Fibroblast of skin of left biceps (primary cell): ENCODE data around the gene ZFY.
"Not testable (repeated sequence)": the region's sequence is repeated elsewhere in the genome, so short reads cannot be mapped to it uniquely, and the experiment has no call there.

Experiments
- DNase-seq, 2 experiments: peaks; one replicate each; pipeline ENCODE4 v3.0.0-alpha.2; 2013; ENCODE audit warnings: low read depth in 2 of 2

The ZFY gene

GRCh38 chrY:2973110-2973751 lies 38.0 kb downstream of the ZFY start:
- DNase-seq, result no peak

DNA sequence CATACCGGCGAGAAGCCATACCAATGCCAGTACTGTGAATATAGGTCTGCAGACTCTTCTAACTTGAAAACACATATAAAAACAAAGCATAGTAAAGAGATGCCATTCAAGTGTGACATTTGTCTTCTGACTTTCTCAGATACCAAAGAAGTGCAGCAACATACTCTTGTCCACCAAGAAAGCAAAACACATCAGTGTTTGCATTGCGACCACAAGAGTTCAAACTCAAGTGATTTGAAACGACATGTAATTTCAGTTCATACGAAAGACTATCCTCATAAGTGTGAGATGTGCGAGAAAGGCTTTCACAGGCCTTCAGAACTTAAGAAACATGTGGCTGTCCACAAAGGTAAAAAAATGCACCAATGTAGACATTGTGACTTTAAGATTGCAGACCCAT lies 44.1 kb downstream of the ZFY start:
- DNase-seq, result no peak

- DNase-seq, result no peak
Observed at GRCh38 chrY:2984491-2984890, 49.3 kb downstream of the ZFY start.

DNA sequence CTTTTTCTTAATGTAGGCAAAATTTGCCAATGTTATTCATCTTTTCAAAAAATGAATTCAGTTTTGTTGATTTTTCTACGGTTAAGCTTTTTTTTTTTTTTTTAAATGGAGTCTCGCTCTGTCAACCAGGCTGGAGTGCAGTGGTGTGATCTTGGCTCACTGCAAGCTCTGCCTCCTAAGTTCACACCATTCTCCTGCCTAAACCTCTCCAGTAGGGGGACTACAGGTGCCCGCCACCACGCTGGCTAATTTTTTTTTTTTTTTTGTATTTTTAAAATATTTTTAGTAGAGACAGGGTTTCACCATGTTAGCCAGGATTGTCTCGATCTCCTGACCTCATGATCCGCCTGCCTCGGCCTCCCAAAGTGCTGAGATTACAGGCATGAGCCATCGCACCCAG lies 52.0 kb downstream of the ZFY start:
- not testable (repeated sequence) for DNase-seq

DNA sequence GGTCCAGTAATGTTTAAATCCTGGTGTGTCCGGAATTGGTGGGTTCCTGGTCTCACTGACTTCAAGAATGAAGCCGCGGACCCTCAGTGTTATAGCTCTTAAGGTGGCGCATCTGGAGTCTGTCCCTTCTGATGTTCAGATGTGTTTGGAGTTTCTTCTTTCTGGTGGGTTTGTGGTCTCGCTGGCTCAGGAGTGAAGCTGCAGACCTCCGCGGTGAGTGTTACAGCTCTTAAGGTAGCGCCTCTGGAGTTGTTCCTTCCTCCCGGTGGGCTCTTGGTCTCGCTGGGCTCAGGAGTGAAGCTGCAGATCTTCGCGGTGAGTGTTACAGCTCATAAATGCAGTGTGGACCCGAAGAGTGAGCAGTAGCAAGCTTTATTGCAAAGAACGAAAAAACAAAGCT lies 62.2 kb downstream of the ZFY start:
- DNase-seq, result not testable (repeated sequence)

DNA sequence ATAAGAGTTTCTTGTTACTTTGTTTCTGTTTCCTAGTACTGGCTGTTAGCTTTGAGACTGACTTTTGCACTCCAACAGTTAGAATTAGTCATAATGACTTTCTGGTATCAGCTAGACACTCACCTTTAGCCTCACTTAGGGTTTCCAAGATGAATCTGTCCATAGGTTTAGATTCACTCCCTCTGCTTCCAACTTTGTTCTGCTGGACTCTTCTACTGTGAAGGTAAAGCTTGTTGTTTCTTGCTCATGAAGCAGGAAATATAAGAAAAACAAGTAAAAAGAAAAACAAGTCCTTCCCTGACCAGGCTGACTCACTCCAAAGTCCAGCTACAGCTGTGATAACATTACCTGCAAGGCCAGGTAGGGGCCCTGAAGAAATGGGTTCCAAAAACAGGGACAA lies 67.0 kb downstream of the ZFY start:
- DNase-seq, result no peak

DNA sequence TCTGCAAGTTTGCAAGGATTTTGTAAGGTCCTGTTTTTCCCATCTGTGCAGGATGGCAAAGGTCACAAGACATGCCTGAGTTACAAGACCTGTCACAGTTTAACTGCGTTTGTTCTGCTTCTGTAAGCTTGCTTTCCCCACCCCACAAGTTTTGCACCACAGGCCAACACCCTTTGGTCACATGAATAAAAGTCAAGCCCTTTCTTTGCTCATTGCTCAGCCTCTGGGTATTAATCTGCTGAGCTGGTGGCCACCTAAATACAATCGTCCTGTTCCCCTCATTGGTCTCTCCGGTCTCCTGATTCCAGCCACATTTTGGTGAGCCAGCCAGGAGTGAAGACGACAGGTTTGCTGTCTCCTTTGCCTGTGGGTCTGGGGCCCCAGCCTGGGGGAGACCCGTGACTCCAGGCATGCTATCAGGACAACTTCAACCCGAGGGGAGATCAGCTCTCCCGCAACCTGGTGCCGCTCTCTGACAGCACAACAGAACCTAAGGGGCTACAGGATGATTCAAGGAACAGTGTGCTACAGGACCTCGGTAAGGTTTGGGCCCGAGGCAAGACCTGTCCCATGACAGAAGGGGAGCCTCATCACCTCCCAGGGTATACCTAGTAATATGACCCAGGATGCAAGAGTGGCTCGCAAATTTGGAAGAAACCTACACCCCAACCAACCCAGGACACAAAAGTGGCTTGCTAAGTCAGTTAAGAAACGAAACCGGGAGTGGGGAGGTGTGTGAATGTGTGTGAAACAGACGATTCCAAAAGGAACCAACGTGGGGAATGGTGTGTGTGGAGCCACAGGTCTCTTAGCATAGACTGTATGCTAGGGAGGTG lies 67.7 kb downstream of the ZFY start:
- no peak for DNase-seq

GRCh38 chrY:3003516-3003830 lies 68.3 kb downstream of the ZFY start:
- DNase-seq, result no peak

GRCh38 chrY:3003846-3004245 lies 68.7 kb downstream of the ZFY start:
- DNase-seq, result no peak

- DNase-seq, result not testable (repeated sequence)
Observed at GRCh38 chrY:3006031-3006430, 70.8 kb downstream of the ZFY start.

GRCh38 chrY:3007967-3008366 lies 72.8 kb downstream of the ZFY start:
- DNase-seq, result no peak

GRCh38 chrY:3012226-3012625 lies 77.0 kb downstream of the ZFY start:
- no peak for DNase-seq

GRCh38 chrY:3016594-3016993 lies 81.4 kb downstream of the ZFY start:
- DNase-seq, result no peak

- no peak for DNase-seq
Observed at GRCh38 chrY:3018546-3018945, 83.4 kb downstream of the ZFY start.

DNA sequence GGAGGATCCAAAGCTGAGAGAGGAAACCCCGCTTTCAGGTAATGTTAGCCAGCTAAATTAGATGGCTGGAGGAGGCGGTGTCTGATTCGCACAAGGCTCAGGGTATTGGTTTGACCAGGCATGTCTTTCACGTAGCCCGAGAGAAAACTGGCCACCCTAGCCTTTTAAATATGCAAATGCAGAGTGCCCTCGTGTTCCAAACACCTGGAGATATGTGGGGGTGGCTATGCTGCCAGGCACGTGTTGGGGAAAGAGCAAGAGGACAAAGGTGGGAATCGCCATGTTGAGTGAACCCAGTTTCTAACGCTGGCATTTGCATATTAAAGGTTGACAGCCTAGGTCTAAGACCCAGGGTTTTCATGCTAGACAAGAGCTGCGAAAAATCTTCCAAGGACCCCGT lies 84.4 kb downstream of the ZFY start:
- no peak for DNase-seq

DNA sequence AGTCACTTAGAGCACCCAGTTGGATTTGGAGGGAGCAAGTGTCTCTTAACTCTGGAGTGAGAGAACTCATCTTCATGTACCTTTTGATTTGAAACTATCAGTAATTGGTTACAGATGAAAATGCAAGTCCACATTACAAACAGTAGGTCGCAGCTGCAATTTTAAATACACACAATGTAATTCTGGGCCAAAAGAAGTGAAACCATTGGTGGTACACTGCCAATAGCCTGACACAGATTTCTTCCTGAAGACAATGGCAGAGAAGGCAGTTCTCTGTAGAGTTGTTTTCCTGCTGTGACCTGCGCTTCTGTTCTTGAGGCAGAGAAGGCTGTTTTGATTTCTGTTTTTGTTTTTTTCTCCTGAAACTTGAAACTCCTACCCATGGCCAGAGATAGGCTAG lies 86.0 kb downstream of the ZFY start:
- DNase-seq, result no peak

DNA sequence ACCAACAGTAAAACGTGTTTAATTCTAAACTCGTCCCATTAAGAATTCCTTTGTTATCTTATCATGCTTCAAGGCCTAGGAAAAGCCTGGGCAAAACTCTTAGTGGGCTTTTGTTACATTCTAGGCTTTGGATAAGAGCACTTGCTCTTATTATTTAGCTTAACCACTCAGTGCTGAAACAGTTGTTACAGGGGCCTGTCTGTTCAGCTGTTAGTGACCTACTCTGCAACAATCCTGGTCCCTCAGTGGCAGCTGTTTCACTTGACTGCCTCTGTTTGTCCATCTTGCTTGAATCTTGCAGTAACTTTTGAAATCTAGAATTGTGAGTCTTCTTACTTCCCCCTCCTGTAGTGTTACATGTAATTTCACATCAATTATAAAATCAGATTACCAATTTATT lies 88.4 kb downstream of the ZFY start:
- DNase-seq, result no peak

GRCh38 chrY:3025357-3025756 lies 90.2 kb downstream of the ZFY start:
- no peak for DNase-seq
